HG02981 (cell line): ENCODE measurements around the gene DHX16.

Experiments used
- ATAC-seq: cut with Tn5 transposase; IDR thresholded peaks from one replicate; pipeline ENCODE4 v1.9.1; 2021; ENCODE audit warnings: mild to moderate bottlenecking, moderate library complexity; ENCODE audit not compliant: unreplicated experiment

Gene DHX16

GRCh38 chr6:30696432-30696831 lies 23.6 kb upstream of the DHX16 start:
- no peak for ATAC-seq

DNA sequence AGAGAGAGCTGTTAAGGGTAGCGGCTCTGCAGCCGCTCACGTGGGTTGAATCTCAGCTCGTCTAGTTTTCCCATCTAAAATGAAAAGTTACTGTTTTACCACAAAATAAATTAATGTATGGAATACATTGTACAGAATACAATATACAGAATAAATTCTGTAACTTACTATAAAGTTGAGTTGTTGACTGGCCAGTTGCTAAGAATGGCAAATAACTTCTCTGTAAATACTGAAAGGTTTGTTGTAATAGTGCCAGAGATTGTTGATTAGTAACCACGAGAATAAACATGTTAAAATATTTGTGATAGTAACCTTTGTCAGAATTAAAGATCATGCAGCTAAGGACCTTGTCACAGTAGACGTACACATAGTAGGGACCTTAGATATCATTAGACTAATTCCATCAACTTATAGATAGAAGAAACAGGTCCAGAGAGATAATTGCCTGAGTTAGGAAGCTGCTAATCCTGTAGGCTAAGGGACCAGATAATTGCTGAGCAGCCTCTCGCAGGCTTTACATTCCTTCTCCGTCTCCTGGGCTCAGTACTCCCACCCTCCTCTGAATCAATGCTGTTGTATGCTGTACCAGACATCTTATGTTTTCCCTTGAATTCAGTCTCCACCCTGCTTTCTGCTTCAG lies 18.5 kb upstream of the DHX16 start:
- no peak for ATAC-seq

- ATAC-seq, result no peak
These were observed 17.8 kb upstream of the DHX16 start, which contains the start of gene NRM for GRCh38 chr6:30690403-30691207. TSS of gene NRM (minus strand) at chr6:30690984. CDS start at chr6:30690974, 10 bp downstream.

DNA sequence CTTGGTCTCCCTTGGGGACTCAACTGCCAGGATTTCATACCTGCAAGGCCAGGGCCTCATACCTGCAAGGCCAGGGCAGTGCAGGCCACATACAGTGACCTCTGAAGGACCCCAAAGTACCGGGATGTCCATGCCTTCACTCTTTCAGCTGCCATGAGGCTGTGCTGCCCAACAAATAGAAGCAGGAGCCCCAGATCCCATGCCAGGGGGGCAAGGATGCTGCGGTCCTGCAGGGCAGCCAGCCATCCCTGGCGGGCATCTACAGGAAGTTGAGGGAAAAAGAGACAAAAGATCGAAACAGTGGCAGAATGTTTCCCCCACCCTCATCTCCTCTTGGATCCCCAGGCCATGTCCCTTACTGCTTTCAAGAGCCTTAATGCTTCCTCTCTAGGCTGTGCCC lies 17.2 kb upstream of the DHX16 start:
- ATAC-seq, result no peak

DNA sequence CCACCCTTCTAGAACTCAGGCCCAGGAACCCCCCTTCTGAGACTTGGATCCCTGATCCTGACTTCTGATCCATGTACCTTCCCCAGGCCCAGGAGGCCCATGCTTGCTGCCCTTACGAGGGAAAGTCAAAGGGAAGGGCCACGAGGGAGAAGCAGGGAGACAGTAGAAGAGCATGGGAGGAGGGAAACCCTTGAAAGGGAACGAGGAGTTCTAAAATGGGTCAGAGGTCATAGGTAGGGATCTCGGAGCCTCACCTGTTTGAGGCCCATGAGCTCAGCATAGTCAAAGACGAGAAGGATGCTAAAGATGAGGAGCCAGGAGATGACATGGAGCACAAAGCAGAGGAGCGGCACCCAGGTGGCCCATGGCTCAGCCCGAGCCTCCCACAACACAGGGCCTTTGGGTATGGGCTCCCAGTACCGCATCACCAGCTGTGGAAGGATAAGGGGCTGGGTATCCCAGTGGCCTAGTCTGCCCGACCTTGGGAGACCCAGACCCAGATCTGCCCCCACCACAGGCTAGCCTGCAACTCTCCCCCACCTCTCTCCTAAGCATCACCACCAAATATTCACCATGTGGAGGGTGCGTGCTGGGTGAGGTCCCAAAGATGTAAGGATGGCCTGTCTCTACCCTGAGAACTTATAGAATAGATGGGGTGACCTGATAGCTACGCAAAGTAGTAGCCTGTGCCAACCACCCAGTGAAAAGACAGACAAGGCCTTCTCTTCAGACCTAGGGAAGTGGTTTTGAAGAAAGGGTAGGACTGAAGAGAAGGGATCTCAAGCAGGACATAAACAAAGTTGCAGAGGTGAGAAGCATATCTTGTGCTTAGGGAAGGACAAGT lies 16.4 kb upstream of the DHX16 start:
- ATAC-seq, result no peak

DNA sequence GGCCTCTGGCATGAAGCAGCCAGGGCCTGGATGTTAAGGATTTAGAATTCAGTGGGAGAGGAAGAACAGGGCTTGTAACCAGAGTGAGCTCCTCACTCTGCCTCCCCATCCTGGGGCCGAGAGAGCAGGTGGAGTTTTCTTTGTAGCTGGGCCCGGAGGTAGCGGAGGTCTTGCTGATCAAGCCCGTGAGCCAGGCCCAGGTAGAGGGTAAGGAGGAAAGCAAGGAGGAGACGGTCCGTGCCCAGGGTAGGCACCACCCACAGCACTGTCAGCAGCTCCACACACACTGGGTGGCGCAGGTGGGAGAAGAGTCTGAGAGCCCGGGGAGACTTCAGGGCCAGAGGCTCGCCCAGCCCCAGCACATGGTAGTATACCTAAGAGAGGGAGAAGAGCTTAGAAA lies 15.8 kb upstream of the DHX16 start:
- no peak for ATAC-seq

GRCh38 chr6:30687659-30688431 lies 15.0 kb upstream of the DHX16 start:
- ATAC-seq, result no peak

GRCh38 chr6:30686908-30687658 lies 14.3 kb upstream of the DHX16 start:
- ATAC-seq, result peak; percentile 42

GRCh38 chr6:30686009-30686907 lies 13.5 kb upstream of the DHX16 start, which contains the start of gene PPP1R18:
TSS of gene PPP1R18 (minus strand) at chr6:30686645. CDS start at chr6:30686018, 627 bp downstream.
- no peak for ATAC-seq

GRCh38 chr6:30685157-30686008 lies 12.6 kb upstream of the DHX16 start:
- ATAC-seq, result no peak

DNA sequence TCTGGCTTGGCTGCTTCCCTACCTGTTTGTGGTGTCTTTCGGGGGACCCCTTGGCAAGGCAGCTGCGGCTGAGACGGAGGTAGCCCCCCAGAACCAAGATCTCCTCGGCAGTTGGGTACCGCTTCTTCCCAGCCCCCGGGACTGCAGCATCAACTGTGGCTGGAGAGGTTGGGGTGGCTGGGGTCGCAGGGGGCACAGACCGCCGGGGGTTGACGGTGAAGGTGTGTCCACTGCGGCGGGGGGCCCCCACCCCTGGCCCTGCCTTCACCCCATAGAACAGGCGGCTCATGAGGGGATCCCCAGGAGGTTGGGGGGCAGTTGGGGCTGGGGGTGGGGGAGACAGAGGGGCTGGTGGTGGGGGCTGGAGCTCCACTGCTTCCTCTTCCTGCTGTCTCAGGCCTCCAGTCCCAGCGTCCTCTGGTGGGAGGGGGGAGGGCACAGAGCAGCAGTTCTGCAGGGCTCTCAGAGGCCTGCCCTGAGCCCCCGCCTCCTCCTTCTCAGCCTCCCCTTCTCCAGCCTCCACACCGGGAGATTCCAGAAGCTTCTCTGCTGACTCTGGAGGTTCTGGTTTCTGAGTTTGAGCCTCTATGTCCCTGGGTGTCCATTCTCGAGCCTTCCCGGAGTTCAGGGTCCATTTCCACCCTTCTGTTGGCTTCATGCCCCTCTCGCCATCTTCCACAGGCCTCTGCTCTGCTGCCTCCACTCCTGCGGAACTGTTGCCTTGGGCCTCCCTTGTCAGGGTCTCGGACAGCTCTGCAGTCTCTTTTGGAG lies 11.8 kb upstream of the DHX16 start:
- ATAC-seq, result no peak

DNA sequence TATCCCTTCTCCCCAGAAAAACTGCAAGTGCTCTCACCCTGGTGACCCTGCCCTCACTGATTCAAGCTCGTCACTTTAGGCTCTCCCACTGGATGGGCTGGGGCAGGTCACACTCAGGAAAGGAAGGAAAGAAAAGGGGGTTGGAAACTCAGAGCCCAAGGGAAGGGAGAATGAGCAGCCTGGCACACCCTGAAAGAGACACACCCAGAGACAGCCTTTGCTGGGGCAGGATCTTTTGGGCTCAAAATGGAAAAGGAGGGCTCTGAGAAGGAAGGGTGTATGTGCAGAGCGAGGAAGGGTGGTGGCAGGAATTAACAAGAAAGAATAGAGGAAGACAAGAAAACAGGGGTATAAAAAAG lies 11.2 kb upstream of the DHX16 start:
- no peak for ATAC-seq

- no peak for ATAC-seq
These were observed 10.6 kb upstream of the DHX16 start for GRCh38 chr6:30683183-30683979.

DNA sequence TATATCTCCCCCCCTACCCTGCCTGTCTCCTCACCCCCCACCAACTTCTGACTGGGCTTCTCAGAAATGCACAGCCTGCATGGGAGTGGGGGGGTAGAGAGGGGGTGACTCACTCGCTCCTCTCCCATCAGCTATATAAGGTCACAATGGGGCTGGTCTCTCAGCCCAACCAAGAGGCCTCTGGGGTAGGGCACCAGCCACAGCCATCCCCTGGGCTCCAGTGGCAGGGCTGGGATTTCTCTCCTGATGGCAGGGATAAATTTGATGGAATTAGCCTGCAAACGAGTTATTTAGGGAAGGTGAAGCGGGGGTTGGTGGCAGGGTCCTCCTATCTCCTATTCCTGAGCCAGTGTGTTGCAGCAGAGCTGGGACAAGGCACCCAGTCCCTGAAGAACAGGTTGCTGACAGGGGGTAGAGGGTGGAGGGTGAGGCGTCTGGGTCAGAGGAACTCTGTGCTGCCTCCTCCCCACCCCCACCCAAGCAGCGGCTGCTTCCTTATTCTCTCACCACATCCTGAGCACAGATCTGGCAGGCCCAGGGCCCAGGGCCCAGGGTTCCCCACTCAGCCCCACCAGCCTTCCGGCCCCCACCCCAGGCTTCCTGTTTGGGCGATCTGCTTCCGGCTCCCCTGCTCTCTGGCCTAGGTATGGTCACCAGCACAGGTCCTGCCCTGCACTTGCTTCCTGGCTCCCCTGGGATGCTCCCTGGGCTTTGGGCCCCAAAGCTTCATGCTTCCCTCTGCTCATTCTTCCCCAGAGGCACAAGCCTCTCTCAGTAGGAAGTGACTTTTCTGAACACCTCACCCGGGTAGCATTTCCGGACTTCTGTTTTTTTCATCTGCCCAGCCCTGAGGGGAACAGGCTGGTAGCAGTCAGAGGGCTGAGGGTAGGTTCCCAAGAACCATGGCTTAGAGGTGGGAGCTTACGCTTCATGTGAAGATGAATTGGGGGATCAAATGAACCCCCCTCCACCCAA lies 9.6 kb upstream of the DHX16 start:
- peak; percentile 33 for ATAC-seq

- no peak for ATAC-seq
These were observed 8.9 kb upstream of the DHX16 start for GRCh38 chr6:30681766-30682142.
